DND-41 (cell line): ENCODE measurements around the gene ATG14.

Experiments
- CTCF ChIP-seq: IDR thresholded peaks from 2 replicates; pipeline ENCODE4 v1.5.1; 2012; ENCODE audit warnings: borderline replicate concordance, low read length, moderate library complexity, mild to moderate bottlenecking; ENCODE audit not compliant: poor library complexity, severe bottlenecking; ENCODE audit errors: extremely low read depth
- EZH2 ChIP-seq: IDR thresholded peaks from 3 replicates; pipeline ENCODE4 v1.6.1; 2012; ENCODE audit warnings: borderline replicate concordance, low read depth, mild to moderate bottlenecking, moderate library complexity, low read length, inconsistent platforms; ENCODE audit not compliant: severe bottlenecking

DNA sequence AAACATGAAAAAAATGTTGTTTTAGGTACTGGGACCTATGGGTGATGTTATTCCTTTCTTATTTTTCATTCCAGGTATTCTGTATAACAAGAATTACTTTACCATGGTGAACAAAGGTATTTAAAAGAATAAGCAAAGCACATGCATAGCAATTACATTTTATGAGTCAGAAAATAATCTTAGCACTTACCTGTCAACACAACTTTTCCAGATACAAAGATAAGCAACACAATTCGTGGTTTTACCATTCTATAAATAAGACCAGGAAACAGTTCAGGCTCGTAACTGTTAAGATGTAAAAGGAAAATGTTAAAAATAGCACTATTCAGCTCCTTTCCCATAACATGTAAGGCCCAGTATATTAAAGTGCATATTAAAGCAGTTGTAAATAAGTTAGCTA is 12.3 kb upstream of the ATG14 start:
- TF ChIP-seq CTCF = no peak
- no peak for TF ChIP-seq EZH2
